ENCODE data around the gene GIPR.

DNA sequence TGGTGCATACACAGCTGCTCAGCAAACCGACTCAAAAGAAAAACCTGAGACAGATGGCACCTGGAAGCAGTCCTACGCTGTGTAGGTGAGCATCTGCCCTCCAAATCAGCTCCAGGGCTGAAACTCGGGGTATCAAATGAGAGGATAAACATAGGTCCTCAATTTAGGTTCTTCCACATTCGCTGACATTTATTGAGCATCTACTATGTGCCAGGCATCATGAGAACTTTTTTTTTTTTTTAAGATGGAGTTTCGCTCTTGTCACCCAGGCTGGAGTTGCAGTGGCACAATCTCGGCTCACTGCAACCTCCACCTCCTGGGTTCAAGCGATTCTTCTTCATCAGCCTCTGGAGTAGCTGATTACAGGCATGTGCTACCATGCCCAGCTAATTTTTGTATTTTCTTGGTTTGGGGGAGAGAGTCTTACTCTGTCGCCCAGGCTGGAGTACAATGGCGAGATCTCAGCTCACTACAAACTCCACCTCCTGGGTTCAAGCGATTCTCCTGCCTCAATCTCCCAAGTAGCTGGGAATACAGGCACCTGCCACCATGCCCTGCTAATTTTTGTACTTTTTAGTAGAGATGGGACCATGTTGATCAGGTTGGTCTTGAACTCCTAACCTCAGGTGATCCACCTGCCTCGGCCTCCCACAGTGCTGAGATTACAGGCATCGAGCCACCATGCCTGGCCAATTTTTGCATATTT lies 37.8 kb downstream of the GIPR start:
- TF ChIP-seq, protein P1, sequence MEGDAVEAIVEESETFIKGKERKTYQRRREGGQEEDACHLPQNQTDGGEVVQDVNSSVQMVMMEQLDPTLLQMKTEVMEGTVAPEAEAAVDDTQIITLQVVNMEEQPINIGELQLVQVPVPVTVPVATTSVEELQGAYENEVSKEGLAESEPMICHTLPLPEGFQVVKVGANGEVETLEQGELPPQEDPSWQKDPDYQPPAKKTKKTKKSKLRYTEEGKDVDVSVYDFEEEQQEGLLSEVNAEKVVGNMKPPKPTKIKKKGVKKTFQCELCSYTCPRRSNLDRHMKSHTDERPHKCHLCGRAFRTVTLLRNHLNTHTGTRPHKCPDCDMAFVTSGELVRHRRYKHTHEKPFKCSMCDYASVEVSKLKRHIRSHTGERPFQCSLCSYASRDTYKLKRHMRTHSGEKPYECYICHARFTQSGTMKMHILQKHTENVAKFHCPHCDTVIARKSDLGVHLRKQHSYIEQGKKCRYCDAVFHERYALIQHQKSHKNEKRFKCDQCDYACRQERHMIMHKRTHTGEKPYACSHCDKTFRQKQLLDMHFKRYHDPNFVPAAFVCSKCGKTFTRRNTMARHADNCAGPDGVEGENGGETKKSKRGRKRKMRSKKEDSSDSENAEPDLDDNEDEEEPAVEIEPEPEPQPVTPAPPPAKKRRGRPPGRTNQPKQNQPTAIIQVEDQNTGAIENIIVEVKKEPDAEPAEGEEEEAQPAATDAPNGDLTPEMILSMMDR (IDR thresholded peaks at IDR 0.05) = no peak
- TF ChIP-seq POLR2A (IDR thresholded peaks at IDR 0.05) = no peak
- no peak for TF ChIP-seq EP300 (IDR thresholded peaks at IDR 0.05)

Data from ovary (tissue), 3 donors.